Measurements from ENCODE around the gene ACRBP.
A peak's percentile ranks its signal among the peaks of the same experiment; 100 is the strongest.

The ACRBP gene

GRCh38 chr12:6647083-6647604 lies at the start of gene ACRBP:
Gene ACRBP (minus strand): TSS chr12:6647432. CDS start chr12:6647366, 66 bp downstream.
- peak; percentile 56 for DNase-seq

- DNase-seq: no peak
Observed at GRCh38 chr12:6695313-6696045, 48.2 kb upstream of the ACRBP start.

GRCh38 chr12:6694701-6695100 lies 47.5 kb upstream of the ACRBP start:
- DNase-seq: no peak

- DNase-seq: no peak
Observed at GRCh38 chr12:6693832-6694355, 46.7 kb upstream of the ACRBP start.

GRCh38 chr12:6692888-6693287 lies 45.7 kb upstream of the ACRBP start:
- DNase-seq: no peak

GRCh38 chr12:6691473-6691872 lies 44.2 kb upstream of the ACRBP start:
- no peak for DNase-seq

- DNase-seq: peak; percentile 95
Observed at GRCh38 chr12:6688999-6689882, 42.0 kb upstream of the ACRBP start, which contains the start of gene ZNF384. Gene ZNF384 (minus strand): TSS chr12:6689375. CDS start chr12:6679520, 9,855 bp downstream.

GRCh38 chr12:6688543-6688998 lies 41.3 kb upstream of the ACRBP start:
- DNase-seq: peak; percentile 53

GRCh38 chr12:6685814-6686213 lies 38.6 kb upstream of the ACRBP start:
- DNase-seq: no peak

GRCh38 chr12:6684609-6685008 lies 37.4 kb upstream of the ACRBP start:
- peak; percentile 67 for DNase-seq

GRCh38 chr12:6676962-6677361 lies 29.7 kb upstream of the ACRBP start:
- no peak for DNase-seq

- DNase-seq: no peak
Observed at GRCh38 chr12:6672143-6672542, 24.9 kb upstream of the ACRBP start.

GRCh38 chr12:6667559-6668210 lies 20.5 kb upstream of the ACRBP start:
- DNase-seq: no peak

- no peak for DNase-seq
Observed at GRCh38 chr12:6666211-6666610, 19.0 kb upstream of the ACRBP start.

GRCh38 chr12:6664902-6665301 lies 17.7 kb upstream of the ACRBP start:
- no peak for DNase-seq

GRCh38 chr12:6662906-6663742 lies 15.9 kb upstream of the ACRBP start, which contains the start of gene ING4:
Gene ING4 (minus strand): TSS chr12:6663119. CDS start chr12:6663101, 18 bp downstream.
- peak; percentile 96 for DNase-seq

GRCh38 chr12:6662602-6662905 lies 15.3 kb upstream of the ACRBP start:
- DNase-seq: no peak

GRCh38 chr12:6653987-6654386 lies 6.8 kb upstream of the ACRBP start:
- no peak for DNase-seq

GRCh38 chr12:6653342-6653741 lies 6.1 kb upstream of the ACRBP start:
- DNase-seq: no peak

GRCh38 chr12:6652391-6652790 lies 5.2 kb upstream of the ACRBP start:
- no peak for DNase-seq

GRCh38 chr12:6650832-6651231 lies 3.6 kb upstream of the ACRBP start:
- DNase-seq: no peak

Data from activated CD4-positive, alpha-beta T cell treated with anti-CD3 and anti-CD28 coated beads for 48 hours (primary cell).